HG03097 (cell line): ENCODE data around the gene AXL.
"Not testable (repeated sequence)": the region's sequence is repeated elsewhere in the genome, so short reads cannot be mapped to it uniquely, and the experiment has no call there.

Experiments
- ATAC-seq: cut with Tn5 transposase; IDR thresholded peaks from one replicate; pipeline ENCODE4 v1.9.1; 2021; ENCODE audit not compliant: unreplicated experiment, low FRiP score

The AXL gene

DNA sequence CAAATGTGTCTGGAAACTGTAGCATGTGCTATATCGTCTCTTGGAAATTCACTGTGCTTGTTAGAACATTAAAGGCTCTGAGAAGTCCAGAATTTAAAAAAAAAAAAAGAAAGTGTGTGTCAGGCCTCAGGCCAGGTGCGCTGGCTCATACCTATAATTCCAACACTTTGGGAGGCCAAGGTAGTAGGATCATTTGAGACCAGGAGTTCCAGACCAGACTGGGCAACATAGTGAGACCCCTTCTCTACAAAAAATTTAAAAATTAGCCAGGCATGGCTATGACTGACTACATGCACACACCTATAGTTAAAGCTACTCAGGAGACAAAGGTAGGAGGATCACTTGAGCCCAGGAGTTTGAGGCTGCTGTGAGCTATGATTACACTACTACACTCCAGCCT, 50.0 kb downstream of the AXL start:
- ATAC-seq = no peak

DNA sequence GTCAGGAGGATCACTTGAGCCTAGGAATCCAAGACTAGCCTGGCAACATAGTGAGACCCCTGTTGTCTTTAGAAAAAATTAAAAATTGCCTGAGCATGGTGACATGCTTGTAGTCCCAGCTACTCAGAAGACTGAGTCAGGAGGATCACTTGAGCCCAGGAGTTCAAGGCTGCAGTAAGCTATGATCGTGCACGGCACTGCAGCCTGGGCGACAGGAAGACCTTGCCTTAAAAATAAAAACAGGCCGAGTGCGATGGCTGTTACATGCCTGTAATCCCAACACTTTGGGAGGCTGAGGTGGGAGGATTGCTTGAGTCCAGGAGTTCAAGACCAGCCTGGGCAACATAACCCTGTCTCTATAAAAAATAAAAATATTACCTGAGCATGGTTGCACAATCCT, 50.5 kb downstream of the AXL start:
- no peak for ATAC-seq

DNA sequence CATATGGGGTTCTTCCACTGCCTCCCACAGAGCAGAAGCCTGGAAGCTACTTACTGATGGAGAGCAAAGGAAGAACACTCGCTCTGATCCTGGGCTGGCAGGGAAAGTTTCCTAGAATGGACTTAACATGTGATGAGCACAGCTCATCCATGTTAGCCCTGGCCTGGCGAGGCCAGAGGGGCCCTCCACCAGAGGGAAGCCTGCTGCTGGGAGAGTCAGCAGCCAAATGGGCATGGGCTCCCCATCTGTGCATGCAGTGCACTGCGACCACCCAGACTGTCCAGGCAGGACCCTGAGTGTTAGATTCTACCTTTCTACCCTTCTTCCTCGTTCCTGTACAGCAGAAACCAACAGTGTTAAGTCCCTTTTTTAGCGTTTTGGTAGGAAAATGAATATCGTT, 54.1 kb downstream of the AXL start:
- ATAC-seq = no peak

DNA sequence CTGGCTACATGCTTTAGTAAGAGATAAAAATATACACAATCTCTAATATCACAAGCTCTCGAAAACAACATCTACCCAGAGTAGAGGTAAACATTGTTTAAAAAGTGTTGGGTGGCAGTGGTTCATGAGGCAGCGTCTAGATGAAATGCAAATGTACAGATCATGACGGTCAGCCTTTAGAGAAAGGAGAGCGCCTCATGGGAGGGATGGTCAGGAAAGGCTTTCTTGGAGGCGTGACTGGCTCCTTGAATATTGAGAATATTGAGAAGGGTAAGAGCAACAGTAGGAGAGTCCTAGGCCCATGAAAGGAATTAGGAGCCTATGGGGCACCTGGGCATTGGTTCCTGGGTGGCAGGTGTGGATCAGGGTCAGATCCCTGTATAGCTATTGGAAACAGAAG, 55.8 kb downstream of the AXL start:
- no peak for ATAC-seq

DNA sequence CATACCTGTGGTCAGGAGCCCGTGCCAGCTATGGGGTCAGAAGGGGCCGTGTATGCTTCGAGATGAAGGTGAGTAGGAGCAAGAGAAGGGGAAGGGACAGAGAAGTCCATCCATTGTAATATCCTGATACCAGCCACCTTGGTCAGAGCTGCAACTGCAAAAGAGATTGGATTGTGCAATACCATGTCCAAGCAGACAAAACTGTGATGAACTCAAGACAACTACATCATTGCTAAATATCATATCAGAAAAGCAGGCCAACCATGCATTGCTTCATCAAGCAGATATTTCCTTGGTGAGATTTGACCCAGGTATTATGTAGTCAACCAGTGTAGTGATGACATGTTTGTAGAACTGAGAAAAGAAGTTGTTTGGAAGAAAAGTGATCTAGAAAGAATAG, 57.2 kb downstream of the AXL start:
- no peak for ATAC-seq

DNA sequence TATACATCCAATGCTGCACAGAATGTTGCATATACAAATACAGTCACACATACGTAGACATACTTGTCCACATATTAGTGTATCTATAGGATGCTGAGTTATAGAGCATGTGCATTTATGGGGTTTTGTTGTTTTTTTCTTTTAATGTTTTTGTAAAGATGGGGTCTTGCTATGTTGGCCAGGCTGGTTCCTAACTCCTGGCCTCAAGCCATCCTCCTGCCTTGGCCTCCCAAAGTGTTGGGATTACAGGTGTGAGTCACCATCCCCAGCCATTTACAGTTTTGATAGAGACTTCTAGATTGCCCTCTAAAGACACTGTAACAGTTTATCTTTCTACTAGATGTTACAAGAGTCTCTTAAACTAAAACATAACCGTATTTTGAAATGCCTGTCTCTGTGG, 59.5 kb downstream of the AXL start:
- ATAC-seq = no peak

DNA sequence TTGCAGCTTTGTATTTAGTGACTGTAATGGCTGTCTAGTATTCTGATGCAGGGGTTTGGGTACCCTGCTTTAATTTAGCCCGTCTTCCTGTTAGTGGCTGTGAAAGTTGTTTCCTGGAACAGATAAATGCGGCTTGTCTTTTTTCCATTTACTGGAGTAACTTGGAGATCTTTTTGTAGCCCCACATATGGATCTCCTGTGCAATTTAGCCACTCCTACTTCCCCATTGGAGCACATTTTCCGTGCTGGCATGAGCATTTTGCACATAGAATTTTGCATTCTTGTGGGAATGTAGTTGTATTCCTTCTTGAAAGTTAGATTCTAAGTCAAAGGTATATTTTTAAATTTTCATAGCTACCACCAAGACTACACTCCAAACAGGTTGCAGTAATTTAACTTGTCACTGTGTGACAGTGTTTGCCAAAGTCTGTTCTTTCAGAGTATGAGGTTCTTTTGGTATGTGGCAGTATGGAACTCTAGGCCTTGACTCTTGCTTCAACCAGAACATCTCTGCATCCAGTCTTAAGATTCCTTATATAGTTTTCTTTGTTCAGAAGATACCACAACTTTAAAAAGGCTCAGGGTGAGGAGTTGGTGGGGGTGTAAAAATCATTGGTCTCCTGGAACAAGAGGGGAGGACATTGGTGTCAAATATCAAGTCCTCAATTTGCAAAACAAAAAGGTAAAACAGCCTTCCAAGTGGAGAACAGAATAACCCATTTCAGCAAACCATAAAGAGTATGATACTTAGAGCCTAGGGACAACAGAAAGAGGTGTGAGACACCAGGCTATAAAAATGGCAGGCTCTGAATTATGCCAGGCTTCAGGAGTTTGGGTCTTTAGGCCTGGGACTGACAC, 69.9 kb downstream of the AXL start:
- ATAC-seq = no peak

DNA sequence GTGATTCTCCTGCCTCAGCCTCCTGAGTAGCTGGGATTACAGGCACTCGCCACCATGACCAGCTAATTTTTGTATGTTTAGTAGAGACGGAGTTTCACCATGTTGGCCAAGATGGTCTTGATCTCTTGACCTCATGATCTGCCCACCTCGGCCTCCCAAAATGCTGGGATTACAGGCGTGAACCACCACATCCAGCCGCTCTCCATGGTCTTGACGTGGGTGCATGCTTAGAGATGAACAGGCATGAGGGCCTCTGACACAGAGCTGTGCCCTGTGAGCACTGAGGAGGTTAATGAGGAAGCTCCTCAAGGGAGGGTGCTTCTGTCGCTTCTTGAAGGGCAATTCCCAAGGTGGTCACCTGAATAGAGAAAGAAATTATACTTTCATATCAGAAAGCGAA, 70.8 kb downstream of the AXL start:
- not testable (repeated sequence) for ATAC-seq

DNA sequence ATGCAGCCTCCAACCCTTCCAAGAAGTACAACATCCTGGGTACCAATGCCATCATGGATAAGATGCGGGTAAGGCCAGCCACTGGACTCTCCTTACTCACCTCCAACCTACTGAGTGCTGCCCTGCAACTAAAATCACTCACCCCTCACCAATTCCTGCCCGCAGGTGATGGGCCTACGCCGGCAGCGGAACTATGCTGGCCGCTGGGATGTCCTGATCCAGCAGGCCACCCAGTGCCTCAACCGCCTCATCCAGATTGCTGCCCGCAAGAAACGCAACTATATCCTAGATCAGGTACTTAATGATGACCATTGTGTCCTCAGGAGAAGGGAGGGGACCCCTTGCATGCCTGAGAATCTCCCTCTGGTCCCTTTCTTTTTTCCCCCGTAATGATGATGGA, 75.4 kb downstream of the AXL start:
- ATAC-seq = no peak

DNA sequence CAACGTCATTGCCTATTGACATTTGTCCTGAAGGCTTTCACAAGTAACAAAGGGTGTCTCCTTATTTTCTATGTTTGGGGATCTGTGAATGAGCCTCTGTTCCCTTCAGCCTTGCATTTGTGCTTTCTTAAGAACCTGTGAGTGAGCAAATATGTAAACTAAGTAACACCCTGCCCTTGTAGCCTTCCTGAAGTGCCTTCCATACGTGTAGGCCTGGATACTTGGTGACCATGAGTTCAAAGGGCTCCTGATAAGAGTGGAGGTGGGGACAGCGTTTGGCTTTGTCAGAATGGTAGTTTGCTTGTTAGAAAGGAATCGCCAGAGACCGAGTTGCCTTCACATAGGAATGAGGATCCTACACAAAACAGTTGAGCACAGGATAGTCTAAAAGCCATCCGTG, 76.5 kb downstream of the AXL start:
- ATAC-seq = no peak

DNA sequence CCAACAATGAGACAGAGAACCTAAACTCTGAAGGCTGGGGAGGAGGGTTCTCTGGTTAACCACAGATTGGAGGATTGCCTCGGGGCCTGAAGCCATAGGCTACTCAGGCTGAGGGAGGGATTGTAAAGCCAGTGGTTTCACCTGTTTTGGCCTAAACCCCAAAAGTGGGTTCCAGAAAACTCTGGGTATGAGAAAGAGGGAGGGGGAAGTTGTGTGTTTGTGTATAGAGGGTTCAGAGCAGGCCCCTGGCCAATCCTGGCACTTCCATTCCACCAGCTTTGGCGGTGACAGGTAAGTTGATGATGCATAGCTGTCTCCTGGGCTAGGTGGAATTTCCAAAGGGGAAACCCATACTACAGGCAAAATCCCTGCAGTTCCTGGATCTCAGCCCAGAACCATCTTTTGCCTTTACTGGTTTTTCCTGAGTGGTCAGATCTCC, 77.4 kb downstream of the AXL start:
- ATAC-seq = no peak

DNA sequence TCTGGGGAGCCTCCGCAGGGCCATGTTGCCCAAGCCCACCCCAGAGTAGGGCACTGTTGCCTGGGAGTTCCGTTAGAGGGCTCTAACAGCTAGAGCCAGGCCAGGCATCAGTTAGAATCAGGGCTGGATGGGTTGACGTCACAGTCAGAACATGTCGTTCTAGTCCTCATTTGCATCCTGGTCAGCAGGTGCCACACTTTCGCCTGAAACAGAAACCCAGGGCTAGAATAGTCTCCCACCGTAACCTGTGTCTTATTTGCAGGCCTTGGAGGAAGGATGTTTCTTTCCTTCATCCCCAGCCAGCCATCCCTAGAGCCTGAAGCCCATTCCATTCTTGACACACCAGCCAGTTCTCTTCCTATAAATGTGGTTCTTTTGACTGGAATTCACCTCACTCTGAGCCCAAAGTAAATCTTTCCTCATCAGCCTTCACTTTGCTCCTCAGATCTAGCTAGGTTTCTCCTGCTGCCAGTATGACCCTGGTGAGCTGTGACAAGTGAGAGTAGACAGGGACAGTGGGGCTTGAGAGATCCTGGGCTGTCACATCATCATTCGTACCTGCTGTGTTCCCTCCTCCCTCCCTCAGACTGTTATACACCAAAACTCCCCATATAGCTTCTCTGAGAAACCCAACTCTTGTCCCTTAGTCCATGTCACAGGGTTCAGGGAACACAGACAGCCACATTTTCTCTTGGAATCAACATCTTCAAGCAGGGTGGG, 78.8 kb downstream of the AXL start:
- peak; percentile 56 for ATAC-seq

DNA sequence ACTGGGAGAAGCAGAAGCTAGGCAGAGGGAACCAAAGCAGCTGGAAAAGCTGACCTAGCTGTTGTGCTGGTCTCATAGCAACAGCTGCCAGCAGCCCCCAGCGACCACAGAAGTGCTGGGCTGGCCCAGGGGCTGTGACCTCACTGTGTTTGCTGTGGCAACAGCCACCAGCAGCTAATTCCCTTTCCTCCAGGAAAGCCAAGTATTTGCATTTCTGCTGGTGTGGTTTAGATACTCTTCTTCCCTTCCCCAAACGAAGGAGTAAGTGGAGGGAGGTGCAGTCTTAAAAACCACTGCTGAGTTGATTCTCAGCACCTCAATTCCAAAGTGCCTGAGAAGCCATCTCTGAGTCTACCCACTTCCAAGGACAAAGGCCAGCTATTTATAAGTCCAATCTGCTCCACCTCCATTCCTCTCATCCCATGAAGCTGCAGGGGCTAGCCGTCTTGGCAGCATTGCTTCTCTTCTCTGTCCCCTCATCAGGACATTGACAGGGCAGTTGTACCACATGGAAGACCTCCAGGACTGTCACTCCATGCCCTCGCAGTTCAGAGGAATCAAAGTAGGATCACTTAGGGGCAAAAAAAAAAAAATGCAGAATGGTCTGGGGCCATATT, 79.4 kb downstream of the AXL start:
- no peak for ATAC-seq

DNA sequence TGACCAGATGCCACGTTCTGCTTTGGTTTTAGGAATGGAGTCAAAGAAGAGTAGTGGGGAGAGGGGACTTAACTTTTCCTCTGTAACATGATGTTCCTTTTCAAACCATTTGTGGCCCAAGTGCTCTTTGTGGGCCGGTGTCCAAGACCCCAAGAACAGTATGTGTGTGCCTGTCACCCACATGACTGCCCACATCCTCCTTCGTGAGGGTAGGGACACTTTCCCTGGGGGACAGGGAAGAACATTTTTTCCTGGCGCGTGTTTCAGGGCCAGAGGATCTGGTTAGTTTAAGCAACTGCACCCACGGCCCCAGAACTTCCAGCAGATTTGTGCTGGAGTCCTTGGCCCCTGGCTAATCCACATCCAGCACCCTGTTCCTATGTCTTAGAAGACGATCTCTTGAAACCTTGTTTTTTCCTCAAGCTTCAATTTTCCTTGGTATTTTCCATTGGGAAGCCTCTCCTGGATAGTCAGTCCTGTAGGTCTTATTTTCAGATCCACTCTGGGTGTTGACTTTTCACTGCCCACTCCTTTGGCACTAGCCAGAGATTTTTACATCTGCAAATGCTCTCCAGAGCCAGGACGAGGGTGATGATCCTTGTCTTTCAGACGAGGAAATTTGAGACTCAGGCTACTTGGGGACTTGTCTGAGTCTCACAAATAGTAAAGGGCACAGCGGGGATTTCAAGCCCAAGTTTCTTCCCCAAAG, 80.2 kb downstream of the AXL start:
- no peak for ATAC-seq

DNA sequence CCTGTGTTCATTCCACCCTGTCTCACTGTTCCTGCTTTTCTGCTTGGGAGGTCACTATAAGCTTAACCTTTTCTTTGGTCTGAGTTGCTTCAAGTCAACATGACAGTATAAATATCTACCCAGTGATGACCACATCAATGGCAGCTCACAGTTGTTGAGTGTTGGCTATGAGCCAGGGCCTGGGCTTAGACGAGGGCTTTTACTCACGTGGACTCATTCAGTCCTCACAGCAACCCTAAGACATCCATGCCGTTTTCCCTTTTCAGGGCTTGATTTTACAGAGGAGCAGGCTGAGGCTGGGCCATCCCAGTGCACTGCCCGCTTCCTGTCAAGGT, 80.7 kb downstream of the AXL start:
- ATAC-seq = no peak

DNA sequence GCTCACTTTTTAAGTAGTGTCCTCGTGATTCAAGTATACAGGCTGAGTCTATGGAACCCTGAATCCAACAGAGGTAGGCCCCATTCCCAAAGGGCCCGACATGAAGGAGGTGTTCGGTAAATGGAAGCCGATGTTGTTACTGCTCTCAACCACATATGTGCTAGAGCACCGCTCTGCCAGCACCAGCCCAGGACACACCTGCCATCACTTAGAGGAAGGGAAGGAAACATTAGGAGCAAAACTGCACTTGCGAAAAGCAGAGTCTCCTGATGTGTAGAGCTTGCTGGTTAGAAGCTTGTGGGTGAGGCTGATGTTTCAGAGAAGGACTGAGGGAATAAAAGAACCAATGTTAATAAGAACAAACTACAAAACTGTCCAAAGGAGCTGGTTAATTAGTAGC, 81.5 kb downstream of the AXL start:
- no peak for ATAC-seq

DNA sequence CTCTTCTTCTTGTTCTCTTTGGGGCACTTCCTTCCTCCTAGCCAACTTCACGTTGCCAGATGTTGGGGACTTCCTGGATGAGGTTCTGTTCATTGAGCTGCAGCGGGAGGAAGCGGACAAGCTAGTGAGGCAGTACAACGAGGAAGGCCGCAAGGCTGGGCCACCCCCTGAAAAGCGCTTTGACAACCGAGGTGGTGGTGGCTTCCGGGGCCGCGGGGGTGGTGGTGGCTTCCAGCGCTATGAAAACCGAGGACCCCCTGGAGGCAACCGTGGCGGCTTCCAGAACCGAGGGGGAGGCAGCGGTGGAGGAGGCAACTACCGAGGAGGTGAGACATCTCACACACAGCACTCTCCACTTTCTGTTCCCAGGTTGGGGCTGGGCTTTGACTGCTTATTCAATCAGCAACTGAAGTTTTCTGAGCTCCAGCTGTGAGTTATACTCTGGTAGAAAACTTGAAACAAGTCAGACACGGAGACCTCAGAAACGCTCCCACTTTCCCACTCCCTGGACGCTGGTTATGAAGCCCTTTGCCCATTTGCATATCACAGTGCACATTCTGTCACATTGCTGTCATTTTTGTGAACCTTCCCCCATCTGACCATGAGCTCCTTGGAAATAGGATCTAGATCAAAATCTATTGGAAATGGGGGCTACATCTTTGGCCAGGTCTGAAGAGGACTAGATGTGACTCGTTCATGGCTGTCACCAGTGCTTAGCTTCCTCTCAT, 83.8 kb downstream of the AXL start:
- ATAC-seq = peak; percentile 35

DNA sequence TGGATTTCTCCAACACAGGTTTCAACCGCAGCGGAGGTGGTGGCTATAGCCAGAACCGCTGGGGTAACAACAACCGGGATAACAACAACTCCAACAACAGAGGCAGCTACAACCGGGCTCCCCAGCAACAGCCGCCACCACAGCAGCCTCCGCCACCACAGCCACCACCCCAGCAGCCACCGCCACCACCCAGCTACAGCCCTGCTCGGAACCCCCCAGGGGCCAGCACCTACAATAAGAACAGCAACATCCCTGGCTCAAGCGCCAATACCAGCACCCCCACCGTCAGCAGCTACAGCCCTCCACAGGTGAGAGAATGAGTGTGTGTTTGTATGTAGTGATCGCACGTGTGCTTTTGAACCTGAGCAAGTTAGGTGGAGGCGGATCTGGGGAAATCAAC, 84.9 kb downstream of the AXL start:
- ATAC-seq = no peak

DNA sequence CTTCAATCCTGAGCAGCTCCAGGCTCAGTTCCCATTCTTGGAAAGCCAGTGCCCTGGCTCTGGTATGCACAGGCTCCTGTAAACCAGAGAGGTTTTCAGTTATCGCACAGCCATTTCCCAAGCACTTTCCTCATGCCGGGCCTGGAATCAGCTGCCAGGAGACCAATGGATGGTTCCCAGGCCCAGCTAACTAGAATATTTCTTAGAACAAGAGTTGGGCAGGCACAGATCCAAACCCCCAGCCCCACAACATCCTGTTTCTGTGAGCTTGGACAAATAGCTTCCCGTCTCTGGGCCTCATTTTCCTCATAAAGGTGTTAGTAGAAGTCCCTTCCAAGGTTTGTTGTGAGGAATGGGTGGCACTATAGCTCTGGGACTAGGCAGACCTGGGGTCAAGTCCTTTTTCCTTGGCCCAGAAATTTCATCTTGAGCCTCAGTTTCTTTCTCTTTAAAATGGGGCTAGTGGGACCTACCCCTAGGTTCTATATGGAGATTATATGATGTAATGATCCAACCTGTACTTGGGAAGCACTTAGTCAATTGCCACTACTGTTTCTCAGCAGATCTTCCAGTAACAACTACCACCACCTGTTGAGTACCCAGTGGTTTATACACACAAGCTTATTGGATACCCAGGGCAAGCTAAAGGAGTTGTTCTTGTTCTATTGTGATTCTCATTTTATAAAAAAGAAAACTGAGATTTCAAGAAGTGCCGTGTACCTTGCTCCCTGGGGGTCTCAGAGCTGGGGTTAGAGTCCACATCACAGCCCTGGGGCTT, 85.9 kb downstream of the AXL start:
- ATAC-seq = no peak
